Nucleus accumbens (tissue), 56 donors: ENCODE results near the gene TBC1D1.

Source experiments
- DNase-seq, 56 donors: peaks; one replicate each; lab custom pipeline; 2025; lab: John Stamatoyannopoulos, UW

TBC1D1 gene

GRCh38 chr4:37884855-37885487, 5.9 kb upstream of the TBC1D1 start:
- no peak for DNase-seq

GRCh38 chr4:37885496-37885895, 5.4 kb upstream of the TBC1D1 start:
- DNase-seq: no peak

GRCh38 chr4:37889849-37890800, 759 bp upstream of the TBC1D1 start:
- peak in 49 of 56 donors; percentile 12 to 76 (median 46) for DNase-seq

GRCh38 chr4:37891260-37892159, 626 bp downstream of the TBC1D1 start:
- DNase-seq: peak in 13 of 56 donors; percentile 6 to 56 (median 20)

- DNase-seq: peak in 3 of 56 donors; percentile 3 to 7 (median 4)
These were observed 1.8 kb downstream of the TBC1D1 start for GRCh38 chr4:37892641-37893040.

- no peak for DNase-seq
These were observed 2.3 kb downstream of the TBC1D1 start for GRCh38 chr4:37893164-37893563.

- DNase-seq: no peak
These were observed 4.4 kb downstream of the TBC1D1 start for GRCh38 chr4:37895271-37895670.

- no peak for DNase-seq
These were observed 5.4 kb downstream of the TBC1D1 start for GRCh38 chr4:37896206-37896860.

- DNase-seq: no peak
These were observed 11.3 kb downstream of the TBC1D1 start for GRCh38 chr4:37902212-37902611.

- DNase-seq: no peak
These were observed 12.1 kb downstream of the TBC1D1 start for GRCh38 chr4:37902738-37903693.

- no peak for DNase-seq
These were observed 13.0 kb downstream of the TBC1D1 start for GRCh38 chr4:37903901-37904300.

GRCh38 chr4:37904824-37905223, 13.9 kb downstream of the TBC1D1 start:
- DNase-seq: no peak

GRCh38 chr4:37905533-37906169, 14.8 kb downstream of the TBC1D1 start:
- DNase-seq: no peak

- peak in 12 of 56 donors; percentile 5 to 43 (median 18) for DNase-seq
These were observed 17.8 kb downstream of the TBC1D1 start for GRCh38 chr4:37908488-37909331.

- DNase-seq: no peak
These were observed 18.6 kb downstream of the TBC1D1 start for GRCh38 chr4:37909332-37910090.

GRCh38 chr4:37910091-37910486, 19.2 kb downstream of the TBC1D1 start:
- DNase-seq: no peak

GRCh38 chr4:37914539-37914938, 23.7 kb downstream of the TBC1D1 start:
- DNase-seq: no peak
